GM10266 (cell line): Measurements from ENCODE around the gene TCP1.
A peak's percentile ranks its signal among the peaks of the same experiment; 100 is the strongest.
"Not testable (repeated sequence)": the region's sequence is repeated elsewhere in the genome, so short reads cannot be mapped to it uniquely, and the experiment has no call there.

Experiments used
- DNase-seq: peaks from one replicate; pipeline ENCODE4 v3.0.0; 2012; ENCODE audit errors: extremely low spot score
- CTCF ChIP-seq: IDR thresholded peaks from 2 replicates; pipeline ENCODE4 v1.5.1; 2012; ENCODE audit warnings: mild to moderate bottlenecking, low read depth; ENCODE audit not compliant: control insufficient read depth, insufficient read depth; ENCODE audit errors: missing control alignments

TCP1 gene

GRCh38 chr6:159826004-159826403, 36.6 kb upstream of the TCP1 start:
- DNase-seq, result no peak
- TF ChIP-seq CTCF, result no peak

GRCh38 chr6:159824690-159825089, 35.3 kb upstream of the TCP1 start:
- not testable (repeated sequence) for DNase-seq

GRCh38 chr6:159823953-159824352, 34.6 kb upstream of the TCP1 start:
- TF ChIP-seq CTCF, result no peak
- DNase-seq, result no peak

- no peak for DNase-seq
- no peak for TF ChIP-seq CTCF
Observed at GRCh38 chr6:159821726-159822125, 32.3 kb upstream of the TCP1 start.

GRCh38 chr6:159821122-159821521, 31.7 kb upstream of the TCP1 start:
- no peak for DNase-seq

GRCh38 chr6:159819932-159820640, 30.7 kb upstream of the TCP1 start:
- no peak for TF ChIP-seq CTCF
- DNase-seq, result peak; percentile 51

More at GRCh38 chr6:159821122-159821521, 31.7 kb upstream of the TCP1 start:
- TF ChIP-seq CTCF, result no peak

- TF ChIP-seq CTCF, result no peak
- no peak for DNase-seq
Observed at GRCh38 chr6:159819098-159819497, 29.7 kb upstream of the TCP1 start.

GRCh38 chr6:159817951-159818739, 28.7 kb upstream of the TCP1 start:
- DNase-seq, result no peak
- no peak for TF ChIP-seq CTCF

- not testable (repeated sequence) for DNase-seq
Observed at GRCh38 chr6:159816775-159817174, 27.4 kb upstream of the TCP1 start.
